IPS DF 6.9 (cell line): ENCODE measurements around the gene EIF4B.
"Not testable (repeated sequence)": the region's sequence is repeated elsewhere in the genome, so short reads cannot be mapped to it uniquely, and the experiment has no call there.

Source experiments
- DNase-seq: peaks from one replicate; pipeline ENCODE4 v3.0.0-alpha.2; 2013; ENCODE audit warnings: low read depth, low spot score
- H3K27ac ChIP-seq: one replicate; pipeline ENCODE4 v1.5.1; 2013; ENCODE audit warnings: low read length, control low read depth
- H3K27me3 ChIP-seq: 2 replicates; pipeline ENCODE4 v1.6.1; 2013; ENCODE audit warnings: mild to moderate bottlenecking, low read length; ENCODE audit not compliant: control insufficient read depth, insufficient read depth
- H3K36me3 ChIP-seq: 2 replicates; pipeline ENCODE4 v1.6.1; 2013; ENCODE audit warnings: low read length; ENCODE audit not compliant: control insufficient read depth, insufficient read depth
- H3K4me1 ChIP-seq: 2 replicates; pipeline ENCODE4 v1.6.1; 2013; ENCODE audit warnings: low read length; ENCODE audit not compliant: control insufficient read depth, insufficient read depth
- H3K4me3 ChIP-seq: 2 replicates; pipeline ENCODE4 v1.5.1; 2013; ENCODE audit warnings: mild to moderate bottlenecking, low read length
- H3K9me3 ChIP-seq: 2 replicates; pipeline ENCODE4 v1.6.1; 2013; ENCODE audit warnings: low read length, inconsistent platforms; ENCODE audit not compliant: control insufficient read depth, insufficient read depth
- WGBS: extraction: QIAGEN DNeasy Blood & Tissue Kit; methylation state at CpG from one replicate; pipeline ENCODE4 v1.1.7; 2013; ENCODE audit warnings: mixed read lengths, missing lambda C conversion rate; ENCODE audit not compliant: insufficient read length, insufficient coverage; 5-methylcytosine and 5-hydroxymethylcytosine counted together

The EIF4B gene

DNA sequence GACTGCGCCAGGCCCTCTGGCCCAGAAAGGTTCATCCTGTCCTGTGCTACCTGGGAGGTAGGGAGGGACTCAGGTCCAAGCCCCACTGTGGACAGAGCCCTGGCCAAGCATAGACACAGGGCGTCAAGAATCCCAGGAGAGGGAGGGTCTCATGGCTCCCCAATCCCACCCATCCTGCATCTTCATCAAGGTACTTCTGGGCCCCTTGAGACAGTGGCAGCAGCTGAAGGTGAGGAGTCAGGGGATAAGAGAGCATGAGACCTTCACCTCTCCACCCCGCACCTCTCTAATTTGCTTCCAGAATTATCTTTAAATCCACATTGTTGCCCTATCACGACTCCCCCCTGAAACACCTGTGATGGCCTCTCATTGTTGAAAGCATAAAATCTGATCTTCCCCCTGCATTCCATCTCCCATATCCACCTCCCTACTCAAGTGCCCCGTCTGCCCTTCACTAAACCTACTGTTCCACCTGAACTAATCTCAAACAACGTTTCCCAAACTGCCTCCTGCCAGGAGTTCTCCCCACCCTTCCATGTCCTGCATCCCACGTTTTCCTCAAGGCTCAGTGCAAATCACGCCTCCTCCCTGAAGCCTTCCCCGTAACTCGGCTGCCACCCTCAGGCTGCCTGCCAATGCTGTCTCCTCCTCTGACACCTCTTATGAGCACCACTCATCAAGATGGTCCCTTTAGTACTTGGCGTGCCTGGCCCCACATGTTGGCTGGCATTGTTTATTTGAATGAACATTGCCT lies 30.3 kb upstream of the EIF4B start:
- Histone ChIP-seq H3K9me3 (no peaks in the 10 kb centered on the region), H3K27me3 (no peaks in the 10 kb centered on the region), H3K27ac (no peak overlapping the region), H3K4me3 (no peak overlapping the region), H3K4me1 (peaks cover 5% of the 10 kb centered on the region), H3K36me3 (no peaks in the 10 kb centered on the region)
- DNase-seq: peak; percentile 43
- no CpG with 5 or more reads among the region's 11 CpGs for WGBS

DNA sequence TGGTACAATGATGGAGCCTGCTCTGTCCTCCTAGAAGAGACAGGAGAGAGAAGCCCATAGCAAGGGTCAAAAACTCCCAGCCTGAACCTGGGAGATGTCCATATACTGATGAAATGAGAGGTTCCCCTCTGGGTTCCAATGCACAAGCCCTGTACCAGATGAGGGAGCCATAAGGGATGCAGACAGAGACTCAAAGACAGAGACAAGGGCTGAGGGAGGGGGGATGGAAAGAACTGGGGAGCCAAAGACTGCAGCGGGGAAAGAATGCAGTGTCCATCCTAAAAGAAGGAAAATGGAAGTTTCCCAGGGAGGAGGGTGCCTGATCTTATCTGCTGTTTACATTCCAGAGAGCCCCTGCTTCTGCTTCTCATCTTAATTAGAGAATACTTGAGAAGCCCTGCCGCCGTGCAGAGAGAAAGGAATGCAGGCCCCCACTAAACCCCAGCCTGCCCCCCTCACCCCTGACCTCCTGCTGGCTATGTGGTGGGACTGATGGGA lies 29.6 kb upstream of the EIF4B start:
- Histone ChIP-seq H3K27ac (no peak overlapping the region), H3K36me3 (no peaks in the 10 kb centered on the region), H3K4me3 (no peak overlapping the region), H3K27me3 (no peaks in the 10 kb centered on the region), H3K9me3 (no peaks in the 10 kb centered on the region), H3K4me1 (peaks cover 2% of the 10 kb centered on the region; the same call in 1 of the 2 replicates)
- no peak for DNase-seq
- no CpG with 5 or more reads among the region's 3 CpGs for WGBS

- H3K36me3 ChIP-seq: no peaks in the 10 kb centered on the region
- no peak overlapping the region for H3K27ac ChIP-seq
- no peak for DNase-seq
- H3K9me3 ChIP-seq: no peaks in the 10 kb centered on the region
- 0 out of 2 replicates have a peak, but pooled peaks cover 2% of the 10 kb centered on the region for H3K4me1 ChIP-seq
- no peak overlapping the region for H3K4me3 ChIP-seq
- H3K27me3 ChIP-seq: no peaks in the 10 kb centered on the region
- WGBS: no CpG with 5 or more reads among the region's 4 CpGs
Observed at GRCh38 chr12:52977170-52977569, 29.1 kb upstream of the EIF4B start.

GRCh38 chr12:52980096-52980649 lies 26.1 kb upstream of the EIF4B start:
- no CpG with 5 or more reads among the region's 4 CpGs for WGBS
- Histone ChIP-seq H3K27me3 (no peaks in the 10 kb centered on the region), H3K36me3 (no peaks in the 10 kb centered on the region), H3K9me3 (no peaks in the 10 kb centered on the region), H3K4me1 (0 out of 2 replicates have a peak, but pooled peaks cover 2% of the 10 kb centered on the region), H3K27ac (no peak overlapping the region), H3K4me3 (no peak overlapping the region)
- no peak for DNase-seq

DNA sequence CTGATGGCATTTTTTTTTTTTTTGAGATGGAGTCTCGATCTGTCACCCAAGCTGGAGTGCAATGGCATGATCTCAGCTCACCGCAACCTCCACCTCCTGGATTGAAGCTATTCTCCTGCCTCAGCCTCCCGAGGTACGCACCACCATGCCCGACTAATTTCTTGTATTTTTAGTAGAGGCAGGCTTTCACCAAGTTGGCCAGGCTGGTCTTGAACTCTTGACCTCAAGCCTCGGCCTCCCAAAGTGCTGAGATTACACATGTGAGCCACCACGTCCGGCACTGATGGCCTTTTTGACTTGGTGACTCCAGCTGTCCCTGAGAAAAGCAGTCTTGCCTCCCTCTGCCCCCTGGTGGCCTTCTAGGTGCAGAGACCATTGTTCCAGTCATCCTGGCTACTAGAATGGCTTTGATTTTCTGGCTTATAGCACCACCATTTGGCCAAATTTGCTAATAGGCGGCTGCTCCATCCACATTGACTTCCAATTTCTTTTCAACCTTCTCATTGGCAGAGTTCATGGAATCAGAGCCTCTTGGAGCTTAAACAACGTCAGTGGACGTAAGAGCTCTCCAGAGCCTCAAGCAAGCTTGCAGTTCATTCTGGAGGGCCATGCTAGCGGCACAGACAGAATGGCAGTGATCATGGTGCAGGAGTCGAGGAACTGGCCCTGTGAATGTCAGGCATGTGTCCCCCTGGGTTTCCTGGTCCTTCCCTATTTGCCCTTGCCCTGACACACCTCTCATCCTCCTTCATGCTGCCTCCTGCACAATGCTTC lies 25.4 kb upstream of the EIF4B start:
- Histone ChIP-seq H3K27me3 (no peaks in the 10 kb centered on the region), H3K4me1 (0 out of 2 replicates have a peak, but pooled peaks cover 2% of the 10 kb centered on the region), H3K4me3 (no peak overlapping the region), H3K27ac (no peak overlapping the region), H3K9me3 (no peaks in the 10 kb centered on the region), H3K36me3 (no peaks in the 10 kb centered on the region)
- peak; percentile 96 for DNase-seq
- no CpG with 5 or more reads among the region's 13 CpGs for WGBS

DNA sequence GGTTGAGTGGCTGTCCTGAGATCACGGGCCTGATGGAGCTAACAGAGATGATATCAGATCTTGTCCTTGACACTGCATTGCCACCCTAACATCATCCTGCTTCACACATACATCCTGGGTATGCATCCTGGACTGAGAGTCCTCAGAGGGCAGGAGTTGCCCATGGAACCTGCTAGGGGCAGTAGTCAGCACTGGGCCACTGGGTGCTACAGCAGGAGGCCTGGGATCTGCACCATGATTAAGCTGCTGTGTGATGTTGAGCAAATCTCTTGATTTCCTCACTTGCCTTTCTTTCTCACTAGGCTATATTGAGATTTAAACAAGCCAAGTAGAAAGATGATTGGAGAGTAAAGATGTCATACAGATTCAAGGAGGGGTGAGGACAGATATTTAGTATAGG lies 22.1 kb upstream of the EIF4B start:
- no peaks in the 10 kb centered on the region for H3K9me3 ChIP-seq
- no peak overlapping the region for H3K27ac ChIP-seq
- H3K27me3 ChIP-seq: no peaks in the 10 kb centered on the region
- no peaks in the 10 kb centered on the region for H3K36me3 ChIP-seq
- H3K4me1 ChIP-seq: no peaks in the 10 kb centered on the region
- no peak overlapping the region for H3K4me3 ChIP-seq
- no CpG with 5 or more reads among the region's 1 CpG for WGBS
- no peak for DNase-seq

GRCh38 chr12:52988898-52989297 lies 17.4 kb upstream of the EIF4B start:
- DNase-seq: no peak
- no peaks in the 10 kb centered on the region for H3K27me3 ChIP-seq
- no peaks in the 10 kb centered on the region for H3K4me1 ChIP-seq
- no peak overlapping the region for H3K27ac ChIP-seq
- H3K9me3 ChIP-seq: no peaks in the 10 kb centered on the region
- H3K4me3 ChIP-seq: no peak overlapping the region
- H3K36me3 ChIP-seq: no peaks in the 10 kb centered on the region
- no CpG with 5 or more reads among the region's 6 CpGs for WGBS

- DNase-seq: no peak
- no peaks in the 10 kb centered on the region for H3K4me1 ChIP-seq
- no peaks in the 10 kb centered on the region for H3K9me3 ChIP-seq
- H3K27me3 ChIP-seq: no peaks in the 10 kb centered on the region
- no peak overlapping the region for H3K4me3 ChIP-seq
- no peak overlapping the region for H3K27ac ChIP-seq
- H3K36me3 ChIP-seq: no peaks in the 10 kb centered on the region
- no CpG with 5 or more reads among the region's 4 CpGs for WGBS
Observed at GRCh38 chr12:52990206-52990605, 16.1 kb upstream of the EIF4B start.

DNA sequence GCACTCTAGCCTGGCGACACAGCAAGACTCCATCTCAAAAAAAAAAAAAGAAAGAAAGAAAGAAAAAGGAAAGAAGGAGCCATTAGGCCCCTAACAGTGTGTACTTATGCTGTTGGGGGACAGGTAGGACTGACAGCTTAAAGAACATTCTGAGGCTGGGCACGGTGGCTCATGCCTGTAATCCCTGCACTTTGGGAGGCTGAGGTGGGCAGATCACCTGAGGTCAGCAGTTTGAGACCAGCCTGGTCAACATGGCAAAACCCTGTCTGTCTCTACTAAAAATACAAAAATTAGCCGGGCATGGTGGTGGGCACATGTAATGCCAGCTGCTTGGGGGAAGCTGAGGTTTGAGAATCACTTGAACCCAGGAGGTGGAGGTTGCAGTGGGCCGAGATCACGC lies 14.0 kb upstream of the EIF4B start:
- not testable (repeated sequence) for DNase-seq, H3K27ac ChIP-seq, H3K4me3 ChIP-seq, H3K4me1 ChIP-seq, H3K36me3 ChIP-seq, H3K27me3 ChIP-seq, H3K9me3 ChIP-seq
- no CpG with 5 or more reads among the region's 5 CpGs for WGBS

DNA sequence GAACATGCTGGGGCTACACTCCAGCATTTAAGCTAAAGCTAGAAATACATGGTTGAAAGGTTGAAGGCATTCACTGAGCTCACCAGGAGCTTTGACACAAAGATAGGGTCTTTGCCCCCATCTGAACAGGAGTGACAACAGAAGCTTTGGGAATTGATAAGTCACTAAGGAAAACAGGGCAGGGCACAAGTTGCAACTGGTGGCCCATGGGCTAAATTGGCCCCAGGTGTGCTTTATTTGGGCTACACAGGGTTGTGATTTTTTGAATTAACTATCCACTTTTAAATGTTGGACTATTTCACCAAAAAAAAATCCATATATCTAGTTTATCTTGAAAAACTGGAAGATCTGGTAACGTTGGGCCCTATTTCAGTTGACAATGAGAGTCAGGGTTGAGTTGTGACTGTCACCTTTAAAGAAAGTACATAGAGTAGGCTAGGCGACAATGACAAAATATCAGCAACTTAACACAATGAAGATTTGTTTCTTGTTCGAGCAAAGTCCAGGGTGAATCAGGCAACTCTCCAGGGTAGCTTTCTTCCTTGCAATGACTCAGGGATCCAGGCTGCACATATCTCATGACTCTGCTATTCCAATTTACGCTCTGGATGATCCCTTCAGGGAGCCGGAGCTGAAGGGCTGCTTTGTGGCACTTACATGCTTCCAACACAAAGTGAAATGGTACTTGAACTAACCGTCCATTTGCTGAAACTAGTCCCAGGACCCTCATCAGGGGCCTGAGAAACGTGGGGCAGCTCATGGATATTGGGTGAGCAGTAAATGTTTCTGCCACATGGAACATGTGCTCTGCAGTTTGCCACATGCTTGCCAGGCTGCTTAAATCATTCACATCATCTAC lies 13.3 kb upstream of the EIF4B start:
- H3K4me1 ChIP-seq: no peaks in the 10 kb centered on the region
- H3K27me3 ChIP-seq: no peaks in the 10 kb centered on the region
- H3K9me3 ChIP-seq: no peaks in the 10 kb centered on the region
- H3K36me3 ChIP-seq: no peaks in the 10 kb centered on the region
- H3K27ac ChIP-seq: no peak overlapping the region
- DNase-seq: no peak
- no peak overlapping the region for H3K4me3 ChIP-seq
- no CpG with 5 or more reads among the region's 7 CpGs for WGBS
